HG02840 (cell line): ENCODE data around the gene NT5M.
"Not testable (repeated sequence)": the region's sequence is repeated elsewhere in the genome, so short reads cannot be mapped to it uniquely, and the experiment has no call there.

Source experiments
- ATAC-seq: cut with Tn5 transposase; IDR thresholded peaks from one replicate; pipeline ENCODE4 v1.9.1; 2021; ENCODE audit warnings: mild to moderate bottlenecking, moderate library complexity, moderate number of reproducible peaks; ENCODE audit not compliant: unreplicated experiment, low FRiP score

Gene NT5M

DNA sequence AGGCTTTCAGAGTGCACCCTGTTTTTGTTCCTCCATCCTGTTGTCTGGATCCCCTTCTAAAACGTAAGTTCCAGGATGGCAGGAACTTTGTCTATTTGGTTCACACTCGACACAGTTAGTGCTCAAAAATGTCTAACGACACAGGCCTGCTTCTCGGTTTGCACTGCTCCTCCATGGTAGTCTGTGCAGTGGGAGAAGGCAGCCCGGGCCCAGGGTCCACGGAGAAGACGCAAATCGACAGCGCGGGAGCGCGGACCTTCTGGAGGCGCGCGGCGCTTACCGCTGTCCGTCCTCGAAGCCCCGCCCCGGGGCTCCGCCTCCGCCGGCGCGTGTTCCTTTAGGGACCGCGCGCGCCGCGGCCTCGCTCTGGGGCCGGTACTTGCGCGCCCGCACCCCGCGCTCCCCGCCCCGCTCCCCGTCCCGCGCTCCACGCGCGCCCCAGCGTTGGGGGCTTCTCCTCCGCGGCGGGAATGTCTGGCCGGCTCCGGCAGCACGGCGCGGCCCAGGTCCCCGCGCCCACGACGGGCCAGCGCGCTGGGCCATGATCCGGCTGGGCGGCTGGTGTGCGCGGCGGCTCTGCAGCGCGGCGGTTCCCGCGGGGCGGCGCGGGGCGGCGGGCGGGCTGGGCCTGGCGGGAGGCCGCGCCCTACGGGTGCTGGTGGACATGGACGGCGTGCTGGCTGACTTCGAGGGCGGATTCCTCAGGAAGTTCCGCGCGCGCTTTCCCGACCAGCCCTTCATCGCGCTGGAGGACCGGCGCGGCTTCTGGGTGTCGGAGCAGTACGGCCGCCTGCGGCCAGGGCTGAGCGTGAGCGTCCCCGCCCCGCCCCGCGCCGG is at the start of gene NT5M:
TSS of gene NT5M (plus strand) at position 364 of the 837 bp plus-strand sequence. CDS start at position 542, 178 bp downstream.
- no peak for ATAC-seq

DNA sequence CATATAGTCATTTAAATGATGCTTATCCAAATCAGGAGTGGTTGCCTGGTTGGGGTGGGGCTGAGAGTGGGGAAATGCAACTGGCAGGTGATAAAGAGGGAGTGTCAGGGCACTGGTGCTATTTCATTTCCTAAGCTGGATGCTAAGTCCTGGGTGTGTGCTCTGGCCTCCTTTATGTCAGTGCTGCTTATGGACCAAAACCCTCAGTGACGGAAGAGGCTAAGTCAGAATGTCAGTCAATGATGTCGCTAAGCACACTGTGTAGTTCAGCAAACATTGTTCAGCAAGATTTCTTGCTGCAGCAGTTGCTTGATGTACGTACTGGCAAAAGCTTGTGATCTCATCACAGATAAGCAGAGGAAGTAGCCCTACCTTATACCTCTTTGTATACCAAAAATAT is 49.8 kb upstream of the NT5M start:
- no peak for ATAC-seq

DNA sequence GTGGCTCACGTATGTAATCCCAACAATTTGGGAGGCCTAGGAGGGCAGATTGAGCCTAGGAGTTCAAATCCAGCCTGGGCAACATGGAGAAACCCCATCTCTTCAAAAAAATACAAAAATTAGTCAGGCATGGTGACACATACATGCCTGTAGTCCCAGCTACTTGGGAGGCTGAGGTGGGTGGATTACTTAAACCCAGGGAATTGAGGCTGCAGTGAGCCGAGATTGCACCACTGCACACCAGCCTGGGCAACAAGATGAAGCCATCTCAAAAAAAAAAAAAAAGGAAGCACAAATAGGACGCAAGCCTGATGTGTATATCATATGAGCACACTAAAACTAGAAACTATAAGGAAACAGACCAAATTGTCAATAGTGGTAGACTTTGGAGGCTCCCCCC is 49.1 kb upstream of the NT5M start:
- ATAC-seq, result no peak

DNA sequence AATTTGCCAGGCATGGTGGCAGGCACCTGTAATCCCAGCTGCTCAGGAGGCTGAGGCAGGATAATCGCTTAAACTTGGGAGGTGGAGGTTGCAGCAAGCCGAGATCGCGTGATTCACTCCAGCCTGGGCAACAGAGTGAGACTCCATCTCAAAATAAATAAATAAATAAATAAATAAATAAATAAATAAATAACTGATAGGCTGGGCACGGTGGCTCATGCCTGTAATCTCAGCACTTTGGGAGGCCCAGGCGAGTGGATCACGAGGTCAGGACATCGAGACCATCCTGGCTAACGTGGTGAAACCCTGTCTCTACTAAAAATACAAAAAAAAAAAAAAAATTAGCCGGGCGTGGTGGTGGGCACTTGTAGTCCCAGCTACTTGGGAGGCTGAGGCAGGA is 47.5 kb upstream of the NT5M start:
- ATAC-seq, result not testable (repeated sequence)

DNA sequence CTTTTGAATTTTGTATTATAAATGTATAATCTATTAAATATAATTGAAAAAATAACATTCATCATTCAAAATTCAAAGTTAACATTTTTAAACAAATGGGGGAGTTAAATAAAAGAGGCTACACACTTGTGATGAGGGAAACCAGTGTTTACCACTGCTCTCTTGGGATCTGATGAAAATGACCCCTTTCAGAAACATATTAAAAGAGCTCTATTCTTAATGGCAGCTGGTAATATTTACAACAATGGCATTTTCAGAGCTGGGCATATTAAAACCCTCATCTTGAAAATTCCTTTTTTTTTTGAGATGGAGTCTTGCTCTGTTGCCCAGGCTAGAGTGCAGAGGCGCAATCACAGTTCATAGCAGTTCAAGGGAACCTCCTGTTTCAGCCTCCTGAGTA is 46.9 kb upstream of the NT5M start:
- ATAC-seq, result no peak

DNA sequence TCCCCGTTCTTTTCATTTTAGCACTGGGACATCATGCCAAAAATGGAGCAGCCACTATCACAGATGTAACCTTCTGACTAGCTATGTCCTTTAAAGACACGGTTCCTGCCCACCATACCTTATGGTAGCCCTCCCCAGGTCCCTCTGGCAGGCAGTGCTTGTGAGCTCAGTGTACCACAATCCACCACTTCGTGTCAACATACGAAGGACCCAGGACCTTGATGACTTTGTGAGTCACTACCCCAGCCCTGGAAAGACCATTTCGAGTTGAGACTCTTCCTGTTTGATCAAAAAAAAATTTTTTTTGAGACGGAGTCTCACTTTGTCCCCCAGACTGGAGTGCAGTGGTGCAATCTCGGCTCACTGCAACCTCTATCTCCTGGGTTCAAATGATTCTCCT is 45.2 kb upstream of the NT5M start:
- no peak for ATAC-seq

DNA sequence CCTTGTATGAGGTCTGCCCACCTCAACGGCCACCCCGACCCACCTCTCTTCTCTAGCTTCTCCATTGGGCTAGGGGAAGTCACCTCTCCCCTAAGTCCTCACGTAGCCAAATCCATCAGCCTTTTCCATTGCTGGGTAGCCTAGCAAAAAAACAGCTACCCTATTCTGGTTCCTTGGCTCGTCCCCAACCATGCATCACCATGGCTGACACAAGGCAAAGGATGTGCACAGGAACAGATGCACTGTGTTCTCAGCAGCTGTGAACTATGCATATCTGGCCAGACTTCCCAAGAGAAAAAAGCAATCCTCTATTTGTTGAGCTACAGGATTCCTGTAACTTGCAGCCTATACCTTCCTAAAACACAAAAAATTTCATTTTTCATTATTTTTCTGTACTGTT is 44.2 kb upstream of the NT5M start:
- ATAC-seq, result no peak

DNA sequence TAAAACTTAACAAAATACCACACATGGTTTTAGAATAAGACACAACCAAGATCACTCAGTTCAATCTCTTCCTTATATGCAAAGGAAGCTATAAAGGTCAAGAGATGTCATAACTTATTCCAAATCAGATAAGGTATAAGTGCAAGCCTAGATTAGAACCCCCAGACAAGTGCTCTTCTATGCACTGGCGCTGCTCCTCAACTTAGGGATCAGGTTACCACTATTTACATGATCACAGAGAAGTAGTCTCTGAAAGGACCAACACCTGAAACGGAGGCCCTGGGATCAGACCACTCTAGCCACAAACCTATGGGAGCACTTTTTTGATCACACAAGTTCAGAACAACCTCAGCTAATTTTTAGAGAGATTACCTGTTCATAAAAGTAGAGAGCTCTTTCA is 38.7 kb upstream of the NT5M start:
- no peak for ATAC-seq

DNA sequence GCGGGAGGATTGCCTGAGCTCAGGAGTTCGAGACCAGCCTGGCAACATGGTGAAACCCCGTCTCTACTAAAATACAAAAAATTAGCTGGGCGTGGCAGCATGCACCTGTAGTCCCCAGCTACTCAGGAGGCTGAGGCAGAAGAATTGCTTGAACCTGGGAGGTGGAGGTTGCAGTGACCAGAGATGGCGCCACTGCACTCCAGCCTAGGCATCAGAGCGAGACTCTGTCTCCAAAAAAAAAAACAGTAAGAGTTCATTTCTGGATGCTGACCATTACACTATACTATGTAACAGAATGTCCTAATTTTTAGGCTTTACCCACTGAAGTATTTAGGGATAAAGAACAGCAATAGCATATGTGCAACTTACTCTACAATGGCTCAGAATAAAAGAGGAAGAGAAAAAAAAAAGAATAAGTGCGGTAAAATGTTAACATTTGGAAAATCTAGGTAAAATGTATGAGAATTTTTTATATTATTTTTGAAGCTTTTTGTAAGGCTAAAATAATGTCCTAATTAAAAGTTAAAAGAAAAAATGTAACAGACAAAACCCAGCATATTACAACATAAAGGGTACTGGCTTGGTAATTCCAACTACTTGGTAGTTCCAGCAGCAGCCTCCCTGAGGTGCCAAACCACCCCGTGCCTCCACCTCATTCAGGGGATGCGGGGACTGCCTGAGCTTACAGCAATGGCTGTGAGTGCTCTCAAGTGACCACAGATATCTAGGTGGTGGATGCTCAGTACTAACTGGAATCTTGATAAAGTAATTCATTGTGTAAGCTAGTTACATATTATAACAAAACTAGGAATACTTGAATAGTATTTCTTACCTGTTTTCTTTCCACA is 33.0 kb upstream of the NT5M start:
- ATAC-seq, result no peak

DNA sequence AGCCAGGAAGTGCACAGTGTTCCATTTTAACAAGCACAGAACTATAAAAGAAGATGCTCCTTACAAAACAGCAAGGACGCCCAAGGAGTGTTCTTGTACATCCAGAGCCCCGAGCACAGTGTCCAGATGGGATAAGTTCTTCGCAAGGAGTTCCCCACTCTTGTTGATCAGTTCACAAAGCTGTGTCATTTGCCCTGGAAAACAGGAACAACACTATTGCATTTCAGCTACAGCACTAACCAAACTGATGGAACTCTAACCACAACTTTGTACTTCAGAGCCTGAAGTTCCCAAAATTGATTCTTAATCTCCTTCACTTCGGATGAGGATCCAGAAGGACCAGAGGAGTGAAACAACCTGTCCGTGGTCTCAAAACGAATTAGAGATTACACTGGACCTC is 27.2 kb upstream of the NT5M start:
- ATAC-seq, result no peak

DNA sequence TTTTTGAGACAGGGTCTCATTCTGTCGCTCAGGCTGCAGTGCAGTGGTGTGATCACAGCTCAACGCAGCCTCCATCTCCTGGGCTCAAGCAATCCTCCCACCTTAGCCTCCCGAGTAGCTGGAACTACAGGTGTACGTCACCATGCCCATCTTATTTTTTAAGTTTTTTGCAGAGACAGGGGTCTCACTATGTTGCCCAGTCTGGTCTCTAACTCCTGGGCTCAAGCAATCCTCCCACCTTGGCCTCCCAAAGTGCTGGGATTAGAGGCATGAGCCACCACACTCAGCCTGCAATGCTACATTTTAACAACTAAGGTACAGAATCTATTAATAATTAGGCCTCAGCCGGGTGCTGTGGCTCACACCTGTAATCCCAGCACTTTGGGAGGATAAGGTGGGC is 25.7 kb upstream of the NT5M start:
- ATAC-seq, result not testable (repeated sequence)

DNA sequence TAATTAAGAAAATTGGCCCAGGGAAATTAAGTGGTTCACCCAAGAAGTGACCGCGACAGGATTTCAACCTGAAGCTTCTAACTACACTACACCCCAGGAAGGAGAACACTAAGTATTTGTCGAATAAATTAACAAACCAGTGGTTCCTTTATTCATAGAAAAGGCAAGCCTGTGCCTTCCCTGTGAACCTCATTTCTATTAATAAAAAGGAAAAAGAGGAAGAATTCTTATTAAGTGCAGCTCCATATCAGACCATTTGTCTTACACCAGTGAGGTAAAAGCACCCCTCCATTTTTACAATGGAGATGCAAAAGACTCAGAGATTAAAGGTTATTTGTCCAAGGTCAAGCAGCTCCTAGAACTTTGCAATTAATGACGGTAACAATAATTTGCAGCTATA is 23.9 kb upstream of the NT5M start:
- ATAC-seq, result no peak

DNA sequence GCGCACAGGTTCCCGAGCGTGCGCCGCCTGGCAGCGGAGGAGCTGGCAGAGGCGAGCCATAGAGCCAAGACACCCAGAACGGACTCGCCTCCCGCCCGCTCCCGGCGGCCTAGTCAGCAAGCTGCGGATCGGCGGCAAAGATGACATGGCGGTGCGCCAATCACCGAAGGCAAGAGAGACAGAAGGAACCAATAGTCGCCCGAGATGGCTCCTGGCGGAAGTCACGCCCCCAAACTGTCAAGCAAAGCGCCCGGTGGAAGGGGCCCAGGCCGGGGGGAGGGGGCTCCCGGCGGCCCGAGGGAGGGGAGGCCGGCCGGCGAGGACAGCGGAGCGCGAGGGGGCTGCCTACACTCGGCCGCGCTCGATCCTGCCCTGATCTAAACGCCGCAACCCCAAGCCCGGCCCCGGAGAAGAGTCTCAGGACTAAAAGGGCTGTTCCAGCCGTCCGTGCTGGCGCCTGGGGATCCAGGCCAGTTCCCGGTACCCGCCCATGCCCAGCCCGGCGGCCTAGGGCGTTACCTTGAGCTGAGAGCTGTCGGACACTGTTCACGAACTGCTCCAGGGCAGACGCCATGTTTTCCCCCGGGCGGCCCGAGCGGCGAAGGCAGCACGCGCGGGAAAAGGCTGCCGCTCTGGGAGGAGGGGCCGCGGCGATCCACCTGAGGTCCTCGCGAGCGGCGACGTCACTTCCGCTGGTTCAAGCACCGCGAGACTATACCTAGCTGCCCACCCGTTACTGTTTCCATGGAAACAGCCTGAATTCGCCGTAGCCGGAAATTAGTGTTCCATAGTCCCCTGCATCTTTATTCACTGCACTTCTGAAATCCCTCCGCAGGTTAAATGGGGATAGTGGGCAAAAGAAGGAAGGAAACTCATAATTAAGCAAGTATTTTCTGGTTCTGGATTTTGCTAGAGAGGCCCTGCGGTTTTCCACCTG is 22.3 kb upstream of the NT5M start, which contains the start of gene COPS3:
TSS of gene COPS3 (minus strand) at position 634 of the 937 bp plus-strand sequence. CDS start at position 574, 60 bp downstream.
- peak; percentile 84 for ATAC-seq

DNA sequence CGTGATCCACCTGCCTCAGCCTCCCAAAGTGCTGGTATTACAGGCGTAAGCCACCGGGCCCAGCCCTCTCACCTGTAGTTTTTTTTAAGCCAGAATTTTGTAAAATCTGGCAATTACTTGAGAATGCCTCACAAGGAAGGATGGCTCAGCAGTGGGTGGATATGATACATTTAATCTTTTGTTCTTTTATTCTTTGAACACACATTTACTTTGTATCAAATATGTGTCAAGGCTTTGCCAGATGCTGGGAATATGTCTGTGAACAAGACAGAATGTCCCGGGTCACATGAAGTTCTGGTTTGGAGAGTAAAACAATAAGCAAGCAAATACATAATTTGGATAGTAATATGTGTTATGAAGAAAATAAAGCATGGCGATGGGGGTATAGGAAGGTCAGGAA is 17.2 kb upstream of the NT5M start:
- no peak for ATAC-seq

DNA sequence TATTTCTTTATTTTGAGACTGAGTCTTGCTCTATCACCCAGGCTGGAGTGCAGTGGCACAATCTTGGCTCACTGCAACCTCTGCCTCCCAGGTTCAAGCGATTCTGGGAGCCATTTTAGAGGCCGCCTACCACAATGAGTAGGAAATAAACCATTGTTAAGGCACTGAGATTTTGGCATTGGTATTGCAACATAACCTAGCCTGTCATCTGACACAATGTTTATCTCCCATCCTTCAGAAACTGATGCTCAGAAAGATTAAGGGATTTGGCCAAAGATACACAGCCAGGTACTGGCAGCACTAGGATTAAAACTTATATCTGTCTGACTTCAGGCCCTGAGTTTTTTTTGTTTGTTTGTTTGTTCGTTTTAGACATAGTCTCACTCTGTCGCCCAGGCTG is 14.1 kb upstream of the NT5M start:
- no peak for ATAC-seq

DNA sequence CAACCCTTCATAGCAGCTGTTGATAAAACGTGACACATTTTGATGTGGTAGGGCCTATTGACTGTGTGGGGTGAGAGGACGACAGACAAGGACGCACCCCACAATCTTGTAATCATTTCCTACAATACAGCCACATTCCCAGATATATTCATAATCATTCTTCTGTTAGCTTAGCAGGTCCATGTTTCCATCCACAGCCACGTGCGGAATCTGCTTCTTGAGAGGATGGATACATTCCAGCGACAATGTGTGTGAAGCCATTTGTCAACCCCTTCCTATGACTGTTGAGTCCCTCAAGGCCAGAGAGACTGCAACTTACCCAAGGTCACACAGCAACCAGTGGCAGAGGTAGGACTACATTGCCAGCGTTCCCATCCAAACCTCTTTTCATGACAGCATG is 13.5 kb upstream of the NT5M start:
- no peak for ATAC-seq

DNA sequence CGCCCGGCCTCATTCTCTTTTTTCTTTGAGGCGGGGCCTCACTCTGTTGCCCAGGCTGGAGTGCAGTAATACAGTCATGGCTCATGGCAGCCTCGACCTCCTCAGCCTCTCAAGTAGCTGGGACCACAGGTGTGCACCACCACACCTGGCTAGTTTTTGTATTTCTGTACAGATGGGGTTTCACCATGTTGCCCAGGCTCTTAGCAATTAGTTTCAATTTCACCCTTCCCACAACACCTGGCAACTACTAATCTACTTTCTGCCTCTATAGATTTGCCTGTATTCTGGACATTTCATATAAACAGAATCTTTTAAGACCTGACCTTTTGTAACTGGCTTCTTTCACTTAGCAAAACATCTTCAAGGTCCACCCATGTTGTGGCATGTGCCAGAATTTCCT is 8.0 kb upstream of the NT5M start:
- no peak for ATAC-seq

DNA sequence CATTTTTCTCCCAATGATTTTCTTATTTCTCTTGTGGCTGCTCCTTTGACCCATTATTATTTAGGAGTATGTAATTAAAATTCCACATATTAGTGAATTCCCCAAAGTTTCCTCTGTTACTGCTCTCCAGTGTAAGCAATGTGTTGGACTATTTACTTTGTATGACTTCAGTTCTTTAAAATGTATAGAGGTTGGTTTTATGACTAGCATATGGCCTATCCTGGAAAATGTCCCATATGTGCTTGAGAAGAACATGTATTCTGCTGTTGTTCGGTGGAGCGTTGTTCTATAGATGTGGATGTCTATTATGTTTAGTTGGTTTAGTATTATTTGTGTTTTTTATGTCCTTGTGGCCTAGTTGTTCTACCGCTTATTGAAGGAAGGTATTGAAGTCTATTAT is 6.0 kb upstream of the NT5M start:
- no peak for ATAC-seq

DNA sequence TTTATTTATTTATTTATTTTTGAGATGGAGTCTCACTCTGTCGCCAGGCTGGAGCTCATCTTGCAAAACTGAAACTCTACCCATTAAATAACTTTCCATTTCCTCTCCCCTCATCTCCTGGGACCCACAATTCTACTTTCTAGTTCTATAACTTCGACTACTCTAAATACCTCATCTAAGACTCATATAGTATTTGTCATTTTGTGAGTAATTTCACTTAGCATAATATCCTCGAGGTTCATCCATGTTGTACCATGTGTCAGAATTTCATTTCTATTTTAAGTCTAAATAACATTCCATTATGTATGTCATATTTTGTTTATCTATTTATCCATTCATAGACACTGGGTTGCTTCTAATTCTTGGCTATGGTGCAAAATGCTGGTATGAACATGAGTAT is 5.1 kb upstream of the NT5M start:
- ATAC-seq, result no peak
